Measurements from ENCODE around the gene ENPP6.

Gene ENPP6

GRCh38 chr4:184094532-184095159 lies 123.0 kb downstream of the ENPP6 start:
- no peak for TF ChIP-seq CTCF (IDR thresholded peaks at IDR 0.05; ENCODE audit: low read depth, low read length)
- no peak for DNase-seq (ENCODE audit: extremely low read depth, low read depth)

DNA sequence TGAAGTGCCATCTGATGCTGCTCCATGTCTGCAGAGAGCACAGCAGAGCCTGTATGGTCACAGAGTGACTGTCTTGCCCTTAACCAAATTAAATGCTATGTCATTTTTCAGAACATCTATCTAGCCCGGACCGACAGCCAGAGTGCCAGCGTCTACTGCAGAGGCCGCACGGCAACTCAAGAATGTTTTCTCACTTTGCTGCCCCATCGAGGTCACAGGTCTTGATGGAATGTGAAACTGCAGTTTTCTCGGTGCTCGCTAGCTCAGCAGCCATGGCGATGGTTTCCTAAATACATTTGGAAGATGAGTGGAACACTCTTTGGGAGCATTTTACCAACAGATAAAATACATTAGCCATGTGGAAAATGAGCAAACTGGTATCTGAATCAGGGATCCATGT lies 125.7 kb downstream of the ENPP6 start:
- no peak for TF ChIP-seq CTCF (IDR thresholded peaks at IDR 0.05; ENCODE audit: low read depth, low read length)
- DNase-seq (ENCODE audit: extremely low read depth, low read depth), result no peak

DNA sequence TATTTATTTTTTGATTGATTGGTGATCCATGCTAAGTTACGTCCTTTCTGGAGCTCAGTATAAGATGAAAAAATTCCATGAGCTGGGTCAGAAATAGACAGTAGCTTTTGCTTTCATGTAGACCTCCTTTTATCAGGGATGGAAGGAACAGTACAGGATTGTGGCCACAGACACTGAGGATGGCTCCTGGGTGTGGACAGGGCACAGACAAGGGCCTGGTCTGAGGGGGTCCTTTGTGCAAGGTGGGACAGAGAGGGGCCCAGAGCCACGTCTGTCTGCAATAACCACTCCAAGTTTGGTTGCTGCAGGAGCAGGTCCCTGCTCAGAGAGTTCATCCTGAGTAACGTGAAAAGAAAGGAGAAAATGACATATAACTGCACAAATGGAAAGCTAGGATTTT lies 127.1 kb downstream of the ENPP6 start:
- TF ChIP-seq CTCF (IDR thresholded peaks at IDR 0.05; ENCODE audit: low read depth, low read length), result no peak
- DNase-seq (ENCODE audit: extremely low read depth, low read depth), result no peak

GRCh38 chr4:184080674-184081073 lies 137.0 kb downstream of the ENPP6 start:
- no peak for TF ChIP-seq CTCF (IDR thresholded peaks at IDR 0.05; ENCODE audit: low read depth, low read length)
- no peak for DNase-seq (ENCODE audit: extremely low read depth, low read depth)

DNA sequence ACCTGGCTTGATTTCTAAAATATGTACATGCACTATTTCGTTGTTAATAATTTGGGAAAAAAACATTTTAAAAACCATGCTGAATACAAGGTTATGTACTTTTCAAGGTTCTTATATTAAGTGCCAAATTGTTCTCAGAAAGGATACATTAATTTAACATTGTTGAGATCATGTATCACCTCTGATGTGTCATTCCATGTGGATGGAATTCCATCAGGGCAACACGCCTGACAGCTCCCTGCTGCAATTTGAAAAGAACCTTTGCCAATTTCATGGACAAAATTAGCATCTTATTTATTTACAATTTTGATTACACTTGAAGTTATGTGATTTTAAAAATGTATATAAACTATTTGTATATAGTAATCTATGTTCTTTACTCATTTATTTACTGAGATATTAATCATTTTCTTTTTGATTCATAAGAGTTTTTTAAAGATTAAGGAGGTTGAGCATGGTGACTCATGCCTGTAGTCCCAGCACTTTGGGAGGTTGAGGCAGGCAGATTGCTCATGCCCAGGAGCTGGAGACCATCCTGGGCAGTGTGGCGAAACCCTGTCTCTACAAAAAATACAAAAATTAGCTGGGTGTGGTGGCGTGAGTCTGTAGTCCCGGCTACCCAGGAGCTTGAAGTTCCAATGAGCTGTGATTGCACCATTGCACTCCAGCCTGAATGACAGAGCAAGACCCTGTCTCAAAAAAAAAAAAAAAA lies 142.8 kb downstream of the ENPP6 start:
- no peak for TF ChIP-seq CTCF (IDR thresholded peaks at IDR 0.05; ENCODE audit: low read depth, low read length)
- no peak for DNase-seq (ENCODE audit: extremely low read depth, low read depth)

GRCh38 chr4:184067931-184068554 lies 149.6 kb downstream of the ENPP6 start:
- TF ChIP-seq CTCF (IDR thresholded peaks at IDR 0.05; ENCODE audit: low read depth, low read length), result no peak
- DNase-seq (ENCODE audit: extremely low read depth, low read depth), result no peak

All from AG09319 (cell line).